H9 (cell line): ENCODE results near the gene RADX. TPM values are rescaled to one million over a fixed set of nuclear protein-coding genes. Genes with fewer than 3 reads are reported as not detected.

ENCODE experiments used
- DNase-seq: peaks from one replicate; pipeline ENCODE4 v3.0.0-alpha.2; 2017
- H2AFZ ChIP-seq: one replicate; pipeline ENCODE4 v1.6.1; 2013; ENCODE audit warnings: mild to moderate bottlenecking, low read length, control low read depth, moderate library complexity
- H2AK5ac ChIP-seq: 2 replicates; pipeline ENCODE4 v1.6.1; 2013; ENCODE audit warnings: low read length, control low read depth, mixed read lengths; ENCODE audit not compliant: insufficient read length
- H2BK120ac ChIP-seq: one replicate; pipeline ENCODE4 v1.6.1; 2013; ENCODE audit warnings: low read depth, mild to moderate bottlenecking, low read length, control low read depth, inconsistent platforms; ENCODE audit not compliant: poor library complexity, severe bottlenecking
- H2BK12ac ChIP-seq: 2 replicates; pipeline ENCODE4 v1.6.1; 2013; ENCODE audit warnings: low read length, control low read depth, mixed read lengths, low read depth; ENCODE audit not compliant: insufficient read length
- H2BK15ac ChIP-seq: 2 replicates; pipeline ENCODE4 v1.6.1; 2013; ENCODE audit warnings: low read depth, low read length, control low read depth
- H2BK20ac ChIP-seq: one replicate; pipeline ENCODE4 v1.6.1; 2013; ENCODE audit warnings: low read depth, mild to moderate bottlenecking, low read length, control low read depth, inconsistent platforms; ENCODE audit not compliant: poor library complexity, severe bottlenecking
- H2BK5ac ChIP-seq: 2 replicates; pipeline ENCODE4 v1.6.1; 2013; ENCODE audit warnings: low read length, control low read depth, mixed read lengths; ENCODE audit not compliant: insufficient read length
- H3K14ac ChIP-seq: 2 replicates; pipeline ENCODE4 v1.6.1; 2013; ENCODE audit warnings: low read length, control low read depth; ENCODE audit not compliant: insufficient read depth
- H3K18ac ChIP-seq: 2 replicates; pipeline ENCODE4 v1.6.1; 2013; ENCODE audit warnings: low read depth, mild to moderate bottlenecking, mixed read lengths, low read length, control low read depth; ENCODE audit not compliant: insufficient read length
- H3K23ac ChIP-seq: 2 replicates; pipeline ENCODE4 v1.6.1; 2013; ENCODE audit warnings: low read length, control low read depth, mixed read lengths, low read depth; ENCODE audit not compliant: insufficient read length
- H3K23me2 ChIP-seq: 2 replicates; pipeline ENCODE4 v1.6.1; 2013; ENCODE audit warnings: low read depth, mild to moderate bottlenecking, mixed read lengths, low read length, control low read depth; ENCODE audit not compliant: insufficient read length, poor library complexity, severe bottlenecking
- H3K27ac ChIP-seq: 2 replicates; pipeline ENCODE4 v1.5.1; 2013; ENCODE audit warnings: low read length, control low read depth, mixed read lengths, low read depth; ENCODE audit not compliant: insufficient read length
- H3K27me3 ChIP-seq: 2 replicates; pipeline ENCODE4 v1.6.1; 2013; ENCODE audit warnings: low read length, control low read depth, inconsistent platforms; ENCODE audit not compliant: insufficient read depth
- H3K4ac ChIP-seq: 2 replicates; pipeline ENCODE4 v1.6.1; 2013; ENCODE audit warnings: low read depth, mild to moderate bottlenecking, control low read depth, inconsistent platforms, low read length, moderate library complexity
- H3K4me1 ChIP-seq: 2 replicates; pipeline ENCODE4 v1.6.1; 2013; ENCODE audit warnings: low read length, control low read depth, inconsistent platforms; ENCODE audit not compliant: insufficient read depth
- H3K4me2 ChIP-seq: 2 replicates; pipeline ENCODE4 v1.6.1; 2013; ENCODE audit warnings: low read length, control low read depth, mixed read lengths; ENCODE audit not compliant: insufficient read length, insufficient read depth
- H3K56ac ChIP-seq: 2 replicates; pipeline ENCODE4 v1.6.1; 2013; ENCODE audit warnings: low read depth, mild to moderate bottlenecking, mixed read lengths, low read length, control low read depth; ENCODE audit not compliant: insufficient read length
- H3K79me1 ChIP-seq: 2 replicates; pipeline ENCODE4 v1.6.1; 2013; ENCODE audit warnings: low read depth, mild to moderate bottlenecking, moderate library complexity, low read length, control low read depth, inconsistent platforms; ENCODE audit not compliant: insufficient read depth, poor library complexity, severe bottlenecking
- H3K79me2 ChIP-seq: 2 replicates; pipeline ENCODE4 v1.6.1; 2013; ENCODE audit warnings: low read length, control low read depth, inconsistent platforms; ENCODE audit not compliant: insufficient read depth
- H3K9ac ChIP-seq: 2 replicates; pipeline ENCODE4 v1.6.1; 2013; ENCODE audit warnings: low read length, control low read depth, mixed read lengths; ENCODE audit not compliant: insufficient read length; ENCODE audit errors: extremely low read depth
- H3K9me3 ChIP-seq: one replicate; pipeline ENCODE4 v1.6.1; 2013; ENCODE audit warnings: low read depth, low read length, inconsistent platforms; ENCODE audit not compliant: control insufficient read depth
- H3T11ph ChIP-seq: one replicate; pipeline ENCODE4 v1.6.1; 2013; ENCODE audit warnings: mild to moderate bottlenecking, low read length, control low read depth, inconsistent platforms
- H4K20me1 ChIP-seq: one replicate; pipeline ENCODE4 v1.6.1; 2013; ENCODE audit not compliant: control insufficient read depth, insufficient read length, insufficient read depth
- H4K5ac ChIP-seq: 2 replicates; pipeline ENCODE4 v1.6.1; 2013; ENCODE audit warnings: low read depth, mild to moderate bottlenecking, mixed read lengths, low read length, control low read depth; ENCODE audit not compliant: insufficient read length
- H4K8ac ChIP-seq: replicated peaks from 2 replicates; pipeline ENCODE4 v1.6.1; 2013; ENCODE audit warnings: low read length, control low read depth, mixed read lengths, low read depth; ENCODE audit not compliant: insufficient read length
- H4K91ac ChIP-seq: 2 replicates; pipeline ENCODE4 v1.6.1; 2013; ENCODE audit warnings: low read depth, mild to moderate bottlenecking, moderate library complexity, mixed read lengths, low read length, control low read depth; ENCODE audit not compliant: insufficient read length
- H3K27ac Mint-ChIP-seq, 3 experiments: 2 replicates in 2 of 3; 3 replicates in 1 of 3; pipeline ENCODE4 v1.8.0; 2020 to 2021; ENCODE audit warnings: mixed read lengths in 3 of 3, mild to moderate bottlenecking in 1 of 3, moderate library complexity in 1 of 3
- H3K27me3 Mint-ChIP-seq: 2 replicates; pipeline ENCODE4 v1.8.0; 2021; ENCODE audit warnings: low read depth, mild to moderate bottlenecking, moderate library complexity, mixed read lengths
- H3K36me3 Mint-ChIP-seq, 3 experiments: 2 replicates in 2 of 3; 3 replicates in 1 of 3; pipeline ENCODE4 v1.8.0; 2020 to 2021; ENCODE audit warnings: low read depth in 3 of 3, mixed read lengths in 3 of 3; ENCODE audit not compliant: insufficient read depth in 1 of 3
- H3K4me1 Mint-ChIP-seq, 2 experiments: 2 replicates each; pipeline ENCODE4 v1.8.0; 2020; ENCODE audit warnings: mixed read lengths in 2 of 2
- H3K4me3 Mint-ChIP-seq, 2 experiments: 2 replicates in 1 of 2; 3 replicates in 1 of 2; pipeline ENCODE4 v1.8.0; 2020 to 2021; ENCODE audit warnings: mild to moderate bottlenecking in 2 of 2, mixed read lengths in 2 of 2, moderate library complexity in 1 of 2
- H3K9me3 Mint-ChIP-seq, 2 experiments: 2 replicates in 1 of 2; 3 replicates in 1 of 2; pipeline ENCODE4 v1.8.0; 2020; ENCODE audit warnings: mild to moderate bottlenecking in 2 of 2, mixed read lengths in 2 of 2, moderate library complexity in 1 of 2
- WGBS: extraction: QIAGEN DNeasy Blood & Tissue Kit; methylation state at CpG from one replicate; pipeline ENCODE4 v1.1.7; 2013; ENCODE audit warnings: missing lambda C conversion rate, low lambda C conversion rate, mixed read lengths; ENCODE audit not compliant: insufficient read length; ENCODE audit errors: extremely low coverage; 5-methylcytosine and 5-hydroxymethylcytosine counted together
- total RNA-seq: library from RNA; stranded (reverse); gene quantifications from 2 replicates; pipeline ENCODE4 v1.2.1, GENCODE V29; 2021
- TF ChIP-seq, protein P1 (sequence below): fragments of 200-600 bp; sonication (generic); conservative IDR thresholded peaks from 3 replicates; pipeline ENCODE4 v1.8.0; 2021; ENCODE audit warnings: antibody characterized with exemption, mild to moderate bottlenecking

Gene RADX
- total RNA-seq, 1 experiment from 2014 or later = 1.5 TPM

GRCh38 chrX:106588801-106589200 is 23.0 kb upstream of the RADX start:
- Mint-ChIP-seq H3K36me3 (no peaks in the 10 kb centered on the region), H3K27ac (no peak overlapping the region), H3K4me3 (no peak overlapping the region), H3K9me3 (peaks cover 0 to 24% of the 10 kb centered on the region in 2 experiments; a peak in 2 of 5 replicates), H3K4me1 (no peaks in the 10 kb centered on the region), H3K27me3 (peaks cover 1% of the 10 kb centered on the region; the same call in 1 of the 2 replicates)
- Histone ChIP-seq H4K91ac (no peak overlapping the region), H3K9me3 (peaks cover 10% of the 10 kb centered on the region), H3K27me3 (no peaks in the 10 kb centered on the region), H3K23ac (no peak overlapping the region), H2AFZ (no peak overlapping the region), H3K79me2 (no peaks in the 10 kb centered on the region), H3K14ac (no peak overlapping the region), H3K27ac (no peak overlapping the region), H2BK12ac (no peak overlapping the region), H3K9ac (no peak overlapping the region), H3K18ac (no peak overlapping the region), H2BK20ac (no peak overlapping the region), H2BK120ac (no peak overlapping the region), H3K4me1 (no peaks in the 10 kb centered on the region), H3K4me2 (no peak overlapping the region), H4K20me1 (no peaks in the 10 kb centered on the region), H2BK5ac (no peak overlapping the region), H4K8ac (no peak overlapping the region), H3K56ac (no peak overlapping the region), H4K5ac (no peak overlapping the region), H2BK15ac (no peak overlapping the region), H3K79me1 (no peaks in the 10 kb centered on the region), H3T11ph (no peak overlapping the region), H3K4ac (no peak overlapping the region), H3K23me2 (no peaks in the 10 kb centered on the region), H2AK5ac (no peak overlapping the region)
- TF ChIP-seq, protein P1, sequence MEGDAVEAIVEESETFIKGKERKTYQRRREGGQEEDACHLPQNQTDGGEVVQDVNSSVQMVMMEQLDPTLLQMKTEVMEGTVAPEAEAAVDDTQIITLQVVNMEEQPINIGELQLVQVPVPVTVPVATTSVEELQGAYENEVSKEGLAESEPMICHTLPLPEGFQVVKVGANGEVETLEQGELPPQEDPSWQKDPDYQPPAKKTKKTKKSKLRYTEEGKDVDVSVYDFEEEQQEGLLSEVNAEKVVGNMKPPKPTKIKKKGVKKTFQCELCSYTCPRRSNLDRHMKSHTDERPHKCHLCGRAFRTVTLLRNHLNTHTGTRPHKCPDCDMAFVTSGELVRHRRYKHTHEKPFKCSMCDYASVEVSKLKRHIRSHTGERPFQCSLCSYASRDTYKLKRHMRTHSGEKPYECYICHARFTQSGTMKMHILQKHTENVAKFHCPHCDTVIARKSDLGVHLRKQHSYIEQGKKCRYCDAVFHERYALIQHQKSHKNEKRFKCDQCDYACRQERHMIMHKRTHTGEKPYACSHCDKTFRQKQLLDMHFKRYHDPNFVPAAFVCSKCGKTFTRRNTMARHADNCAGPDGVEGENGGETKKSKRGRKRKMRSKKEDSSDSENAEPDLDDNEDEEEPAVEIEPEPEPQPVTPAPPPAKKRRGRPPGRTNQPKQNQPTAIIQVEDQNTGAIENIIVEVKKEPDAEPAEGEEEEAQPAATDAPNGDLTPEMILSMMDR = no peak
- no peak for DNase-seq
- no CpG with 5 or more reads among the region's 2 CpGs for WGBS
